Measurements from ENCODE around the gene MSX2.

The MSX2 gene

GRCh38 chr5:174724484-174725260, at the start of gene MSX2:
TSS of gene MSX2 (plus strand) at chr5:174724582. CDS start at chr5:174724660, 78 bp downstream.
- FAIRE-seq (no peak), DNase-seq (ENCODE audit: extremely low spot score, insufficient read length, low read depth) (no peak)

- DNase-seq (ENCODE audit: extremely low spot score, insufficient read length, low read depth), result no peak
- FAIRE-seq, result no peak
These were observed 49.3 kb upstream of the MSX2 start for GRCh38 chr5:174675110-174675509.

DNA sequence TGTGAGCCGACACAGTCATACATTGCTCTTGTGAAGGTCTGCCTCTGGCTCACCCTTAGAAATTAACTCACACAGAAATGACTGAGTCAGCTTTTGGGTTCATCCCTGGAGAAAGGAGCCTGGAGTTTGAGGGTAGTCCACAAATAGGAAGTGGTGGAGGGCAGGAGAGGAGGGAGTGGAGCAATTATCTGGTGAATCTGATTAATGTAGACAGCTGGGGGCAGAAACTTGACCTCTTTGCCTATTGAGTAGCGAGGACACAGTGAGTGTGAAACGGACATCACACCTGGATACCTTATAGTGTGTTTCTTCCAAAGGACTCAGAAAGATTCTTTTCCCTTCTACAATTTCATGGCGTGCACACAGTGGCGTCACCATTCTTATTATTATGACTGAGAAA, 48.5 kb upstream of the MSX2 start:
- FAIRE-seq, result no peak
- no peak for DNase-seq (ENCODE audit: extremely low spot score, insufficient read length, low read depth)

DNA sequence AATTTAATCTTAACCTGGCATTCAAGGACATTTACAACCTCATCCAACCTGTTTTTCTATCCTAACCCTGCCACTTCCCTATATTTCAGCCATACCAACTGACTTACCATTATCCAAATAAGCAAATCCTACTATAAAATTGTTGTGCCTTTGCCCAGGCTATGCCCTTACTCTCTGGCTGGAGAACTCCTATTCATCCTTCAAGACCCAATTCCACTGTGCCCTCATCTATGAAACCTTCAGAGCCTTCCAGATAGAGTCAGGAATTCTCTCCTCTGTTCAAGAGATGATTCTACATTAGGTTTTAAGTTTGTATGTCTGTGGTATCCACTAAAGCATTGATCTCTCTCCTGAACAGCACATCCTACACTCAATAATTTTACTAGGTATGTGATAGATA, 46.3 kb upstream of the MSX2 start:
- no peak for FAIRE-seq
- no peak for DNase-seq (ENCODE audit: extremely low spot score, insufficient read length, low read depth)

DNA sequence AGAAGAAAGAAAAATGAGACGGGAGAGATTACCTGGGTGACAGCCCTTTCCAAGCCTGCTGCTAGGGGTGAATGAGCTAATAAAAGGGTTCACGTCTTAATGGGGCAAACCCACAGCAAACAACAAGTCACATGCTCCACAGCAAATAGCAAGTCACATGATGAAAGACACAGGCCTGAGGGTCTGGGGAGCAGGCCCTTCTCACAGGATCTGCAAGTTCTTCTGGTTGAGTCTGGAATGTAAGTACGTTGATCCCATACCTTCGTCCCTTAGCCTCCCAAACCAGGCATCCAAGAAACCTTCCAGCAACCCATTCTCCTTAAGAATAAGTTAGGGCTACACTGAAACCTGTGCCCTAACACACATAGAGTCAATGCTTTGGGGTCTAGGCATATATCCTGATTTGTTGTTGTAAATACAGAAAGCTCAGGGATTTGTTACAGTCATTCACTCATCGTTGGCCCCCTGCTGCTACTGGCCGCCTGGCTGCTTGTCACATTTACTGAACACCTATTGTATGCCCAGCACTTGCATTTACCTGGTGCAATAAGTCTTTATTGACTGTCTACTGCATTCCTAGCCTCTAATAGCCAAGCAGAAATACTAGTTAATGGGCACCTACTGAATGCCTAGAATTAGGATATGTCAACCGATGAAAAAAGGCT, 43.3 kb upstream of the MSX2 start:
- no peak for DNase-seq (ENCODE audit: extremely low spot score, insufficient read length, low read depth)
- FAIRE-seq, result no peak

GRCh38 chr5:174687503-174687902, 36.9 kb upstream of the MSX2 start:
- FAIRE-seq, result no peak
- DNase-seq (ENCODE audit: extremely low spot score, insufficient read length, low read depth), result no peak

DNA sequence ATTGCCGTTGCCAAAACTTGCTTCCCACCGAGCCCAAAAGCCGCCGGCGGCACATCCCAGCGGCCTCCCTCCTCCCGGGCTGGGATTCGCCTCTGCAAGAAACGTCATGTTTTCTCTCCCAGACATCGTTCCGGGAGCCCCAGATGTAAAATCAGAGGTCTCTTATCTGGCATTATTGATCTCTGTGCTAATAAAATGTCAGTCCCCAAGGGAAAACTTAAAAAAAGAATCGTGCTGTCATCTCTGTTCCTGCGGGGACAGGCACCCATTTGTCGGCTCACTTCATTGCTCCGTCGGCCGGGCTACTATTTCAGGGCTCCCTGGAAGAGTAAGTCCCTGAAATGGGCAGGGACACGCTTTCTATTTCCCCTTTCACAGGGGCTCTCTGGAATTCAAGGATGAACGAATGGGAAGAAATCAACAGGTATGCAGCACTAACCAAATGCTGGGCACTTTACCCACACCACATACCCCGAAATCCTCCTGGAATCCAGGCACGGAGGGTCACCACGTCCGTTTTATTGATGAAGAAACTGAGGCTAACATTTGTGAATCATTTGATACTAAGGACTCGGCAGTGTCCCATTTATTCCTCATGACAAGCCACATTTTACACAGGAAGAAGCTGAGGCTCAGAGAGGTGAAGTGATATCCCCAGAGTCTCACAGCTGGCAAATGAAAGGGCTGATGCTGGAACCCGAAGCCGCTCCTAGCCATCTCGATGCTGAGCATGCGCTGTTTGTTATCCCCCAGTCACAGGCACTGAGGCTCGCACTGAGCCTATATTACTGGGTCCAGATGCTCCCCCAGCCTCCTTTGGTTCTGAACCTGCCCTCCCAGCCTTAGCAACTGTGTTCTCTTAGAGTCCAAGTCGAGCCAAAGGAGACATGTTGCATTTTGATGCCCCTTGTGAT, 35.7 kb upstream of the MSX2 start:
- no peak for FAIRE-seq
- DNase-seq (ENCODE audit: extremely low spot score, insufficient read length, low read depth), result no peak

GRCh38 chr5:174690271-174690670, 34.1 kb upstream of the MSX2 start:
- FAIRE-seq (no peak), DNase-seq (ENCODE audit: extremely low spot score, insufficient read length, low read depth) (no peak)

GRCh38 chr5:174692381-174692780, 32.0 kb upstream of the MSX2 start:
- no peak for FAIRE-seq
- DNase-seq (ENCODE audit: extremely low spot score, insufficient read length, low read depth), result no peak

DNA sequence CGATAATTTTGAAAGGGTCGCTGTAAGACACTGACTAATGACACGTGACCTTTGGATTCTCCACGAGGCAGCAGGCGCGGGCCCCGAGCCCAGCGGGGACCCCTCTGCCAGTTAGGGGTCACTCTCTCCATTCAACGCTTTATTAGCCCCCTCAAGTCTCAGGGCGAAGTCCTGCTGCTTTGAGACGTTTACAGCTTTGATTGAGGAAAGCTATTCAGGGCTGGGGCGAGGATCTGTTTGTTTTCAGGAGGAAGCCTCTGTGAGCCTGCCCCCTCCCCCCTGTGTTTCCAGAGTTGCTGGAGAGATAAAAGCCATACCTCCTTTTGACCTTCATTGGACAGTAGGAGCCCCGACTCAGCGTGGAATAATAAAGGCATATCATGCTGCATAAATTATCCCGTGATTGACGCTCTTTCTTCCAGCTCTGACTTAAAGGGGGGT, 31.4 kb upstream of the MSX2 start:
- FAIRE-seq (no peak), DNase-seq (ENCODE audit: extremely low spot score, insufficient read length, low read depth) (no peak)

DNA sequence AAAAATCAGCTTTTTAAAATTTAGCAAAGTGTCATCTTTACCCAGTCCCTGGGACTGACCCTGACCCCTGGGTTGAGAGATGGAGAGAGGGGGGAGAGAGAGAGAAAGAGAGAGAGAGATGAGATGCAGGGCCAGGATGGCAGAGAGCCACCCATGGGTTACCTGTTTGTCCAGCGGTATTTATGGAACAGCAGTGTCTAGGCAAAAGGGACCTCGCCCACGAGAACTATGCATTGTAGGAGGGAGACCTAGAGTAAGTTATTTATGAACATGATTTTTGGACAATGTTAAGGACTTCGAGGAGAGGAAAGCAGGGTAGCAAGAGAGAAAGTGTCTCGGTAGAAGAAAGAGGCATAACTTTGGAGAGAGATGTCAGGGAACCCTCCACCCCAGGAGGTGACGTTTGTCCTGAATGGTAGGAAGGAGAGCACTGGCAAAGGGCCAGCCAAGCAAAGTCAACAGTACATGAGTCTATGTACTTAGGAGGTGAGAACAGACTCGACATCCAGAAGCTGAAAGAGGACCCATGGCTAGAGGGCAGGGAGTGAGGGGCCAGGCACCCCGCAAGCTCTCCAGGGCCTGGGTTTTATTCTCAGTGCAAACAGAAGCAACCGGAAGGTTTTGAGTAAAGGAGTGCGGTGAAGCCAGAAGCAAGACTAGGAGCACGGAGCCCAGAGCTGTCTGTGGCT, 30.5 kb upstream of the MSX2 start:
- FAIRE-seq, result no peak
- DNase-seq (ENCODE audit: extremely low spot score, insufficient read length, low read depth), result no peak

GRCh38 chr5:174694611-174695010, 29.8 kb upstream of the MSX2 start:
- DNase-seq (ENCODE audit: extremely low spot score, insufficient read length, low read depth), result no peak
- no peak for FAIRE-seq

DNA sequence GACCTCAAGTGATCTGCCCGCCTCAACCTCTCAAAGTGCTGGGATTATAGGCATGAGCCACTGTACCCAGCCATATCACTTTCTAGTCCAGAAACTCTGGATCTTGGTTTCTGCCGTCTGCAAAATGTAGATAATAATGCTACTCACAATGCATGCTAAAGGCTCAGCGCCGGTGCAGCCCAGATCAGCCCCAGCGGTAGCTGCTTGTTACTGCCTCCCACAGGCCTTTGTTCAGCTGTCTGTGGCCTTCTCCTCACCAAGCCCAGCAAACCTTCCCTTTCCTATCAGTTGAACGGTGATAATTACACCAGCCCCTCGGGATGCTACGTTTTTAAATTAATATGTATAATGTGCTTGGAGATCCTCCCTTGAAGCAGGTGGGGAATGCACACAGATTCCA, 26.2 kb upstream of the MSX2 start:
- DNase-seq (ENCODE audit: extremely low spot score, insufficient read length, low read depth), result no peak

DNA sequence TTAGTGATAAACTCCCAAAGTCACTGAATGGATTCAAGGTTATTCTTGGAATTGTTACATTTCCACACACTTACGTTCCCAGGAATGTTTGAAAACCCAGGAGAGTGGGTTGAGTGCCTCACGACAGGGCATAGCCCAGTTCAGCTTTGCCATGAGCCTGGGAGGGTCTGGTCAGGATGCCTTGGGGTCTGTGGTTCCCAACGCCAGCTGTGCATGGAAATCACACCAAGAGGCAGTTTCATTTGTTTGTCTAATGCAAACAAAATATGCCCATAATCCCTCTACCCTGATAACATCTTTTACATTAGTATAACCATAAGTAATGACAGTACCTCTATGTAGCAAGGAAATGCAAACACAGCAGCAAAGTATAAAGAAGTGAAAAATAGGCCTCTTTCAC, 25.3 kb upstream of the MSX2 start:
- FAIRE-seq (no peak), DNase-seq (ENCODE audit: extremely low spot score, insufficient read length, low read depth) (no peak)

More for the DNA sequence above, 26.2 kb upstream of the MSX2 start:
- no peak for FAIRE-seq

DNA sequence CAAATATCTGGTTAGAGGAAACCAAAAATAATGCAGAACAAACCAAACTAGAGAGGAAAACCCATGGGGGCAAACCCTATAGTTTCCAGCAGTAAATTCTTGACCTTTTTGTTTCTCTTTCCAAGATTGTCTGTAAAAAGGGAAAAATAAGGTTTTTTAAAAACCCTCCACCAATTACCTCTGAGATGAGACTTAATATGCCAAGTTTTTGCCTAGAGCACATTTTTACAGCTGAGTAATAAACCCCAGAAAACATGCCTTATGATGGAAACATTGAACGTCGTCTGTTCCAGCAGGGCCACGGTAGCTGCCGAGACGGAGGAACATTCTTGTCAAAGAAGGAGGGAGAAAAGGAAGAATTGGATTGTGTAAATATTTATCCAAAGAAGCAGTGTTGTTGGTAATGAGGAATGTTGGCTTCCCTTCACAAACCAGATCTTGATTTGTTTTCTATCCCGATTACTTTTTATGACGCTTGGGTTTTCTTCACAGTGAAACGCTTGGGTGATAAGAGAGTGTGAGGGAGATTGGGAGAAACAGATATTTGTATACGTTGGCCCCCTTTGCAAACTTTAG, 17.3 kb upstream of the MSX2 start:
- FAIRE-seq, result no peak
- no peak for DNase-seq (ENCODE audit: extremely low spot score, insufficient read length, low read depth)

DNA sequence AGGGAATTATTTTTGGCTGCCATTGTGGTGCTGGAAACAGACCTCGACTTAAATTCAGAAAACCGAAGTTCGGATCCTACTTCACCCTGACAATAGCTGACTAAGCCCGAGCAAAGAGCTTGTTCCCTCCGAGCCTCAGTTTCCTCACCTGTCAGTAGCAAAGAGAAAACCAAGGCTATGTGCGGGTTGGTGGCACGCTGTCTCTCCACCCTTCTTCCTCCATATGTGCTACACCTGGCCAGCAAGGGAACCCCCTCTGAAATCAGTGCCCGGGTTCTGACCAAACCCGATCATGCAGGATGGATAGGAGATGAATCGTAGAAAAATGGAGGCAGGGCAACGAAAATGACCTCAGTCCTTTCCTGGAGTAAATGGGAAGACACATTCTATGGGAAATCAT, 16.7 kb upstream of the MSX2 start:
- no peak for FAIRE-seq
- DNase-seq (ENCODE audit: extremely low spot score, insufficient read length, low read depth), result no peak

DNA sequence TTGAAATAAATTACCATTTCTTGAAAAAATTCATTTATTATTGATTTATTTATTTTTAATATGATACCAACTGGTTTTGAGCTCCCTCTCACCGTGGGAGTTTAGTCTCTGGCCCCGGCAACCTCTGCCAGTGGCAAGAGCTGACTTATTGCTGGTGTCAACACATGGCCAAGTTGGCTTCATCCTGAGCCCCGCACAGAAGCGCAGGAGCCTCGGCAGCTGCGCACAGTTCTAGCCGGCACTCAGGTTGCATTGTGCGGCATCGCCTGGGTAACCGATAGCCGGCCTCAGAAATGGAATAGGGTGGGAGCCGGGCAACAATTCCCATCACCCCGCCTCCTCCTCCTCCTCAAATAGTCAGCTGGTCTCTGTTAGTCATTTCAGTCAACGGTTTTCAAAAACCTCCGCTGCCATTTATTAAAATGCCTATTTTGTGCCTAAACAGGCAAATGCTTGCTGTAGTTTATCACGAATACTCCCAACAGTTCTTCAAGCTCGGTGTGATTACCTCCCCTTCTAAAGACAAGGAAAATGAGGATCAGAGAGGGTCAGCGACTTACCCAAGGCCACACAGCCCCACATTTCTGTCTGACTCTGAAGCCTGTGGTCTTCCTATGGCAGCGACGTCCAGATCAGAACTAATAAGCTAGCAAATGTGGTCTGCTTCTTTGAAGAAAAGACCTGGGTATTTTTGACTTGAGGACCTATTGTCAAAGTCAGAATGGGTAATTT, 15.7 kb upstream of the MSX2 start:
- FAIRE-seq (no peak), DNase-seq (ENCODE audit: extremely low spot score, insufficient read length, low read depth) (no peak)

DNA sequence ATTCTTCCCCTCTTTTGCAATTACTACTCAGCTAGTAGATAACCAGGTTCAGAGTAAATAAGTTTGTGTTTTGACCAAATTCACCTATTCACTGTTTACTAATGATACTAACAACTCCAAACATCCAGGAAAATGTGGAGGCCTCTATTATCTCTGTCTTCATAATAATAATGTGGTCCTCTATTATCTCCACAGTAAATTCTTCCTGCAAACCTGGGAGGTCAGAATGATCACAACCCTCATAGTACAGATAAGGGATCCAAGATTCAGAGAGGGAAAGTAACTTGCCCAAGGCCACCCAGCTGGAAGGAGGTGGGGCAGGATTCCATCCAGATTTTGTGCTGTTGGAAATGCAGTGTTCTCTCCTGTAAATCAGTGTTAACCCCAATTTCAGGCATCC, 9.6 kb upstream of the MSX2 start:
- FAIRE-seq (no peak), DNase-seq (ENCODE audit: extremely low spot score, insufficient read length, low read depth) (no peak)

GRCh38 chr5:174715804-174716203, 8.6 kb upstream of the MSX2 start:
- DNase-seq (ENCODE audit: extremely low spot score, insufficient read length, low read depth) (no peak), FAIRE-seq (no peak)
